ENCODE data around the gene CLCA1.

DNA sequence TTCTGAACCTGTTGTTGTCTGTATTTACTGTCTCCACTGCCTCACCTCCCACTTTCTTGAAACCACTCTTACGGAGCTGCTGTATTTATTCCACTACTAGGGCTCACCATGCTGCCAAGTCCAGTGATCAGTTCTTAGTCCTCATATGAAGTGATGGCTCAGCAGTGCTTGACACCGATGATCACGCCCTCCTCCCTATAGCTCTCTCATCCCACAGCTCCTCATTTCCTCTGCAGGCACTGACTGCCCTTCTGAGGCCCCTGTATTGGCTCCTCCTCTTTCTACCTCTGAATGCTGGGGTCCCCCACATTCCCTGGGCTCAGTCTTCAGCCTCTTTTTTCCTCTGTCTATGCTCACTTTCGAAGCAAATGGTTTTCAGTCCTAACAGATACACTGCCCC lies 3.4 kb downstream of the CLCA1 start:
- TF ChIP-seq, protein P1, sequence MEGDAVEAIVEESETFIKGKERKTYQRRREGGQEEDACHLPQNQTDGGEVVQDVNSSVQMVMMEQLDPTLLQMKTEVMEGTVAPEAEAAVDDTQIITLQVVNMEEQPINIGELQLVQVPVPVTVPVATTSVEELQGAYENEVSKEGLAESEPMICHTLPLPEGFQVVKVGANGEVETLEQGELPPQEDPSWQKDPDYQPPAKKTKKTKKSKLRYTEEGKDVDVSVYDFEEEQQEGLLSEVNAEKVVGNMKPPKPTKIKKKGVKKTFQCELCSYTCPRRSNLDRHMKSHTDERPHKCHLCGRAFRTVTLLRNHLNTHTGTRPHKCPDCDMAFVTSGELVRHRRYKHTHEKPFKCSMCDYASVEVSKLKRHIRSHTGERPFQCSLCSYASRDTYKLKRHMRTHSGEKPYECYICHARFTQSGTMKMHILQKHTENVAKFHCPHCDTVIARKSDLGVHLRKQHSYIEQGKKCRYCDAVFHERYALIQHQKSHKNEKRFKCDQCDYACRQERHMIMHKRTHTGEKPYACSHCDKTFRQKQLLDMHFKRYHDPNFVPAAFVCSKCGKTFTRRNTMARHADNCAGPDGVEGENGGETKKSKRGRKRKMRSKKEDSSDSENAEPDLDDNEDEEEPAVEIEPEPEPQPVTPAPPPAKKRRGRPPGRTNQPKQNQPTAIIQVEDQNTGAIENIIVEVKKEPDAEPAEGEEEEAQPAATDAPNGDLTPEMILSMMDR (IDR thresholded peaks at IDR 0.05) = no peak
- TF ChIP-seq POLR2AphosphoS5 (IDR thresholded peaks at IDR 0.05) (no peak), POLR2A (IDR thresholded peaks at IDR 0.05) (no peak)
